Activated CD4-positive, alpha-beta T cell treated with anti-CD3 and anti-CD28 coated beads, Interleukin-2, amount 50 U/mL, for 24 hours (primary cell): ENCODE results near the gene TBX10.

Experiments
- DNase-seq, 2 donors: peaks; one replicate each; pipeline ENCODE4 v3.0.0-alpha.2; 2020; ENCODE audit warnings: low read depth in 1 of 2, low spot score in 1 of 2

TBX10 gene

DNA sequence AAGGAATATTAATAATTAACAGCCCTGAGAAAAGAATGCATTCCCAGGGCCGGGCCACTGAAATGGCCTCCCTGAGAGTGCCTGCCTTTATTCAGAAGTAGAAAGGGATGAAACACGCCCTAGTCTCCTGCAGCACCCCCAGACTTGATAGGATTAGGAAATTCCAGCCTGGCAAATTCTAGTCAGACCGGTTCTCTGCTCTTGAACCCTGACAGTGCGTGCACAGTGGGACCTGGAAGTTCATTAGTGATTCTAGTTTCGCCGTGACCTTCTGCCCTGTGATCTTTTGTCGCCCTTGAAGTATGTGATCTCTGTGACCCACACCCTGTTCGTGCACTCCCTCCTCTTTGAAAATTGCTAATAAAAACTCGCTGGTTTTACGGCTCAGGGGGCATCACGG is 58.1 kb downstream of the TBX10 start:
- DNase-seq, result no peak
